LNCaP clone FGC (cell line): ENCODE data around the gene CNST.

Source experiments
- DNase-seq: peaks from one replicate; pipeline ENCODE4 v3.0.0-alpha.2; 2011; ENCODE audit warnings: low read depth
- H3K4me3 ChIP-seq: 2 replicates; pipeline ENCODE4 v1.5.1; 2011; ENCODE audit warnings: mild to moderate bottlenecking, low read depth, low read length, control low read depth
- CTCF ChIP-seq: IDR thresholded peaks from 2 replicates; pipeline ENCODE4 v1.5.1; 2012; ENCODE audit warnings: mild to moderate bottlenecking; ENCODE audit not compliant: control insufficient read depth, insufficient read depth; ENCODE audit errors: extremely low read depth

Gene CNST

GRCh38 chr1:246566128-246566812 is at the start of gene CNST, which contains the start of gene TFB2M:
TSS of gene CNST (plus strand) at chr1:246566456. CDS start at chr1:246591563, 25,107 bp downstream.
TSS of gene TFB2M (minus strand) at chr1:246566261. CDS start at chr1:246566138, 123 bp downstream.
- peak; percentile 98 for DNase-seq
- TF ChIP-seq CTCF = no peak
- peak within 1 kb of the TSS; percentile 64 for H3K4me3 ChIP-seq

- no peak overlapping the region for H3K4me3 ChIP-seq
- no peak for TF ChIP-seq CTCF
Measured at GRCh38 chr1:246517391-246517790, 48.9 kb upstream of the CNST start.

GRCh38 chr1:246518456-246519205 is 47.6 kb upstream of the CNST start:
- no peak for TF ChIP-seq CTCF
- no peak for DNase-seq
- H3K4me3 ChIP-seq = no peak overlapping the region

More at GRCh38 chr1:246517391-246517790, 48.9 kb upstream of the CNST start:
- DNase-seq = no peak

- H3K4me3 ChIP-seq = no peak overlapping the region
- no peak for DNase-seq
- no peak for TF ChIP-seq CTCF
Measured at GRCh38 chr1:246519514-246519913, 46.7 kb upstream of the CNST start.

DNA sequence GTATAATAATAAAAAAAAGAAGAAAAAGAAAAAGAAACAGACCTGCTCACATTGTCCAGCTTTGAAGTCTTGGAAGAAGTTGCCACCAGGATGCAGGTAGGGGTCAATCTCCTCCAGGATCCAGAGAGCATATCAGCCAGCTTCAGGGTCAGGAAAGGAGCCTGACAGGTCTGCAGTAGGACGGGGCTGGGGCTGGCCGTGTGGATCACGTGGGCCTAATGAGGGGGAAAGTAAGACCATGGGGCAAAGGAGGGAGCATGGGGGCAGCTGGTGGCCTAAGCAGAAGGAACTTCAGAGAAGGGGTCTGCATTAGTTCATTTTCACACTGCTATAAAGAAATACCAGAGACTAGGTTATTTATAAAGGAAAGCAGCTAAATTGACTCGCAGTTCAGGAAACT is 39.9 kb upstream of the CNST start:
- TF ChIP-seq CTCF = no peak
- no peak overlapping the region for H3K4me3 ChIP-seq
- no peak for DNase-seq

DNA sequence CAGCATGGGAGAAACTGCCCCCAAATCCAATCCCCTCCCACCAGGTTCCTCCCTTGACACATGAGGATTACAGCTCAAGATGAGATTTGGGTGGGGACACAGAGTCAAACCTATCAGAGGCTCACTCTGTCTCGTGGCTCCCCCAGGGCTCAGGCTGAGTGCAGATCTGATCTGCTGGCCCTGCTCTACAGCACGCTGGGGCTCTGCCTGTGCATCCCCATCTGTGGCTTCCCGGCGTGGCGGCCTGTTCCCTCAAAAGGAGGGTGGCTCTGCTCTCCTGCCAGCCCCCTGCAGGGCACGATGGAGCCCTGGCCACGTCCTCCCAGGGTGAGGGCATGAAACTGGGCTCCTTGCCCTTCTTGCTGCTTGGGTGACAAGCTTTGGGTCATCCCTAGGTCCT is 39.3 kb upstream of the CNST start:
- DNase-seq = no peak
- no peak for TF ChIP-seq CTCF
- H3K4me3 ChIP-seq = no peak overlapping the region
